OCI-LY3 (cell line): ENCODE data around the gene SLC16A8.

Experiments used
- EZH2phosphoT487 ChIP-seq: fragments of 200-600 bp; shearing (Covaris generic); IDR thresholded peaks from 2 replicates; pipeline ENCODE4 v1.6.1; 2018; ENCODE audit warnings: antibody characterized with exemption, mixed run types, low read depth
- TF ChIP-seq, protein P1 (sequence below): fragments of 200-600, 300-600 bp; sonication (generic); IDR thresholded peaks from 2 replicates; pipeline ENCODE4 v1.5.1; 2014; ENCODE audit warnings: antibody characterized with exemption, low read length, low read depth

DNA sequence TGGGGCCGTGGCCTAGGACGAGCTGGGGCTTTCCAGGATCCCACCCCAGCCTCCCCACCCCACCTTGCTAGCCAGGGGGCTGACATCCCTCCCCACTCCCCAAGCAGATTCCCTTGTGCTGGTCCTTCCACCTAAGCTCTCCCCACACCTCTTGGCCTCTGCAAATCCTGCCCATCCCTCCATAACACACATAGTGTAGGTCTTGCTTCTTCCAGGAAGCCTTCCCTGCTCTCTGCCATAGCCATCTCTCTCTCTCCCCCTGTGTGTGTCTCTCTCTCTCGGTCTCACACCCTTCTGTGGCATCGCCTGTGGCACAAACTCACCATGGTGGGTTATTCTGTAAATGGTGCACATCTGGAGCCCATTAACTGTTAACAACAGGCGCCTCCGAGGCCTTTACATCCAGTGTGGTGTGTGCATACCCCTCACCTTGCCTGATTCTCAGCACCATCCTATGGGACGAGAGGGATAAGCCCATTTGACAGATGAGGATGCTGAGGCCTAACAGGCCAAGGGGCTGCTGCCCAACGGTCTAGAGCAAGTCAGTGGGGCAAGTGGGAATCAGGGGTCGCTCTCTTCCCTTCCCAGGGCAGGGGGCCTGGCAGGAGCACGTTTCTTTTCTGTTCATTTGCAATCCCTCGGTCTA, 49.0 kb downstream of the SLC16A8 start:
- TF ChIP-seq, protein P1, sequence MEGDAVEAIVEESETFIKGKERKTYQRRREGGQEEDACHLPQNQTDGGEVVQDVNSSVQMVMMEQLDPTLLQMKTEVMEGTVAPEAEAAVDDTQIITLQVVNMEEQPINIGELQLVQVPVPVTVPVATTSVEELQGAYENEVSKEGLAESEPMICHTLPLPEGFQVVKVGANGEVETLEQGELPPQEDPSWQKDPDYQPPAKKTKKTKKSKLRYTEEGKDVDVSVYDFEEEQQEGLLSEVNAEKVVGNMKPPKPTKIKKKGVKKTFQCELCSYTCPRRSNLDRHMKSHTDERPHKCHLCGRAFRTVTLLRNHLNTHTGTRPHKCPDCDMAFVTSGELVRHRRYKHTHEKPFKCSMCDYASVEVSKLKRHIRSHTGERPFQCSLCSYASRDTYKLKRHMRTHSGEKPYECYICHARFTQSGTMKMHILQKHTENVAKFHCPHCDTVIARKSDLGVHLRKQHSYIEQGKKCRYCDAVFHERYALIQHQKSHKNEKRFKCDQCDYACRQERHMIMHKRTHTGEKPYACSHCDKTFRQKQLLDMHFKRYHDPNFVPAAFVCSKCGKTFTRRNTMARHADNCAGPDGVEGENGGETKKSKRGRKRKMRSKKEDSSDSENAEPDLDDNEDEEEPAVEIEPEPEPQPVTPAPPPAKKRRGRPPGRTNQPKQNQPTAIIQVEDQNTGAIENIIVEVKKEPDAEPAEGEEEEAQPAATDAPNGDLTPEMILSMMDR, result no peak
- TF ChIP-seq EZH2phosphoT487, result no peak
